Dendritic cell treated with granulocyte-macrophage colony-stimulating factor and Interleukin-4, amounts not matched to agents 40 ng/mL and 50 ng/mL, for 4 days (primary cell): ENCODE measurements around the gene KCNE2.
"Not testable (repeated sequence)": the region's sequence is repeated elsewhere in the genome, so short reads cannot be mapped to it uniquely, and the experiment has no call there.

Experiments
- H3K27ac Mint-ChIP-seq: one replicate; pipeline ENCODE4 v1.8.0; 2022; ENCODE audit warnings: mild to moderate bottlenecking, mixed read lengths
- H3K27me3 Mint-ChIP-seq: one replicate; pipeline ENCODE4 v1.8.0; 2022; ENCODE audit warnings: mild to moderate bottlenecking, mixed read lengths
- H3K36me3 Mint-ChIP-seq: one replicate; pipeline ENCODE4 v1.8.0; 2022; ENCODE audit warnings: low read depth, mixed read lengths
- H3K4me1 Mint-ChIP-seq: one replicate; pipeline ENCODE4 v1.8.0; 2022; ENCODE audit warnings: low read depth, mixed read lengths
- H3K4me3 Mint-ChIP-seq: one replicate; pipeline ENCODE4 v1.8.0; 2022; ENCODE audit warnings: mild to moderate bottlenecking, moderate library complexity, mixed read lengths
- H3K9me3 Mint-ChIP-seq: one replicate; pipeline ENCODE4 v1.8.0; 2022; ENCODE audit warnings: mixed read lengths
- intact Hi-C: fragments of 100-400 bp; cut with micrococcal nuclease; formaldehyde crosslinking; loops from one replicate; pipeline ENCODE4 v1.15.0; 2022

The KCNE2 gene

DNA sequence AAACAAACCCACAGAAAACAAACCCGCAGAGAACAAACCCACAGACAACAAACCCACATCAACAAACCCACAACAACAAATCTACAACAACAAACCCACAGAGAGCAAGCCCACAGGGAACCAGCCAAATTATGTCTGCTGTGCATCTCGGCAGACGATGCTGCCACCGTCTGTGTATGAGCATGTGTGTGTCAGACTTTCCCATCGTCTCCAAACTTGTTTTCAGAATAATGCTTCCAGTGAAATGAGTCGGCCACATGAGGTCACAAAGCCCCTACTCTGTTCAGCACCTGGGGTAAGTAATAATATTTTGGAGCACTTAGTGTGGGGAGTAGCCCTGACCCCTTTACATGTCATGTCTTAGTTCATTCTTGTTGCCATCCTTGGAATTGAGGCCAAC, 42.3 kb downstream of the KCNE2 start:
- H3K27me3 Mint-ChIP-seq, H3K4me1 Mint-ChIP-seq, H3K27ac Mint-ChIP-seq, H3K4me3 Mint-ChIP-seq, H3K36me3 Mint-ChIP-seq, H3K9me3 Mint-ChIP-seq, intact Hi-C loops: not testable (repeated sequence)

GRCh38 chr21:34406676-34407075, 42.9 kb downstream of the KCNE2 start:
- H3K27me3 Mint-ChIP-seq, H3K4me1 Mint-ChIP-seq: not testable (repeated sequence)

GRCh38 chr21:34407294-34407693, 43.5 kb downstream of the KCNE2 start:
- intact Hi-C loops, H3K36me3 Mint-ChIP-seq, H3K27ac Mint-ChIP-seq, H3K4me1 Mint-ChIP-seq, H3K4me3 Mint-ChIP-seq, H3K9me3 Mint-ChIP-seq, H3K27me3 Mint-ChIP-seq: not testable (repeated sequence)

More at GRCh38 chr21:34406676-34407075, 42.9 kb downstream of the KCNE2 start:
- H3K36me3 Mint-ChIP-seq, intact Hi-C loops, H3K9me3 Mint-ChIP-seq, H3K27ac Mint-ChIP-seq, H3K4me3 Mint-ChIP-seq: not testable (repeated sequence)

- intact Hi-C loops, H3K27ac Mint-ChIP-seq, H3K36me3 Mint-ChIP-seq, H3K9me3 Mint-ChIP-seq, H3K27me3 Mint-ChIP-seq, H3K4me3 Mint-ChIP-seq, H3K4me1 Mint-ChIP-seq: not testable (repeated sequence)
Observed at GRCh38 chr21:34417448-34418077, 53.8 kb downstream of the KCNE2 start.
